Stimulated activated CD4-positive, alpha-beta T cell treated with anti-CD3 and anti-CD28 coated beads, Interleukin-12 subunit alpha, Interleukin-12 subunit beta, amount 100 ng/mL, for 4 hours (primary cell): ENCODE data around the gene TECPR2.
A peak's percentile ranks its signal among the peaks of the same experiment; 100 is the strongest.

Source experiments
- DNase-seq: peaks from one replicate; pipeline ENCODE4 v3.0.0-alpha.2; 2020

Gene TECPR2

GRCh38 chr14:102499401-102500157 is 136.8 kb downstream of the TECPR2 start:
- DNase-seq: no peak

- no peak for DNase-seq
Observed at GRCh38 chr14:102500158-102500662, 137.5 kb downstream of the TECPR2 start.

- no peak for DNase-seq
Observed at GRCh38 chr14:102500713-102501112, 138.0 kb downstream of the TECPR2 start.

GRCh38 chr14:102501751-102502315 is 139.1 kb downstream of the TECPR2 start:
- DNase-seq: no peak

GRCh38 chr14:102502571-102502970 is 139.8 kb downstream of the TECPR2 start:
- DNase-seq: no peak

- DNase-seq: no peak
Observed at GRCh38 chr14:102503641-102504327, 141.0 kb downstream of the TECPR2 start.

- no peak for DNase-seq
Observed at GRCh38 chr14:102504328-102504999, 141.7 kb downstream of the TECPR2 start.

GRCh38 chr14:102505000-102505619 is 142.4 kb downstream of the TECPR2 start:
- no peak for DNase-seq

- DNase-seq: no peak
Observed at GRCh38 chr14:102505775-102506625, 143.3 kb downstream of the TECPR2 start.

GRCh38 chr14:102506626-102506925 is 143.8 kb downstream of the TECPR2 start:
- no peak for DNase-seq

- no peak for DNase-seq
Observed at GRCh38 chr14:102507081-102507856, 144.5 kb downstream of the TECPR2 start.

- no peak for DNase-seq
Observed at GRCh38 chr14:102507857-102508312, 145.1 kb downstream of the TECPR2 start.

- no peak for DNase-seq
Observed at GRCh38 chr14:102508410-102508773, 145.7 kb downstream of the TECPR2 start.

GRCh38 chr14:102508774-102509745 is 146.3 kb downstream of the TECPR2 start:
- peak; percentile 28 for DNase-seq

GRCh38 chr14:102509746-102510615 is 147.2 kb downstream of the TECPR2 start, which contains the start of gene ANKRD9:
Gene ANKRD9 (minus strand): TSS chr14:102509776. CDS start chr14:102507889, 1,887 bp downstream.
- peak; percentile 91 for DNase-seq

- DNase-seq: no peak
Observed at GRCh38 chr14:102510616-102511520, 148.1 kb downstream of the TECPR2 start.

GRCh38 chr14:102511538-102511937 is 148.8 kb downstream of the TECPR2 start:
- no peak for DNase-seq
